ENCODE data around the gene INPP5K. TPM values are rescaled to one million over a fixed set of nuclear protein-coding genes. Genes with fewer than 3 reads are reported as not detected.
"Not testable (repeated sequence)": the region's sequence is repeated elsewhere in the genome, so short reads cannot be mapped to it uniquely, and the experiment has no call there.

The INPP5K gene
- 100 to 1,000 TPM in 1 of 7 donors, 10 to 100 TPM in 6; 43.1 to 107 (median 55.2) TPM for total RNA-seq
- 10 to 100 TPM; 22.3 to 35.8 (median 23.4) TPM for polyA plus RNA-seq
- long read RNA-seq, donor 1, transcript INPP5K-204 (12 exons, 2,988 nt): major isoform, 7 of 7 reads
- long read RNA-seq, donor 1, partial matches to known transcripts: 0 of 7 reads
- long read RNA-seq, donor 1, other reads (novel, unspliced or antisense): 0 of 7 reads
- long read RNA-seq, donor 2, partial matches to known transcripts: 0 of 3 reads
- long read RNA-seq, donor 2, other reads (novel, unspliced or antisense): 0 of 3 reads

DNA sequence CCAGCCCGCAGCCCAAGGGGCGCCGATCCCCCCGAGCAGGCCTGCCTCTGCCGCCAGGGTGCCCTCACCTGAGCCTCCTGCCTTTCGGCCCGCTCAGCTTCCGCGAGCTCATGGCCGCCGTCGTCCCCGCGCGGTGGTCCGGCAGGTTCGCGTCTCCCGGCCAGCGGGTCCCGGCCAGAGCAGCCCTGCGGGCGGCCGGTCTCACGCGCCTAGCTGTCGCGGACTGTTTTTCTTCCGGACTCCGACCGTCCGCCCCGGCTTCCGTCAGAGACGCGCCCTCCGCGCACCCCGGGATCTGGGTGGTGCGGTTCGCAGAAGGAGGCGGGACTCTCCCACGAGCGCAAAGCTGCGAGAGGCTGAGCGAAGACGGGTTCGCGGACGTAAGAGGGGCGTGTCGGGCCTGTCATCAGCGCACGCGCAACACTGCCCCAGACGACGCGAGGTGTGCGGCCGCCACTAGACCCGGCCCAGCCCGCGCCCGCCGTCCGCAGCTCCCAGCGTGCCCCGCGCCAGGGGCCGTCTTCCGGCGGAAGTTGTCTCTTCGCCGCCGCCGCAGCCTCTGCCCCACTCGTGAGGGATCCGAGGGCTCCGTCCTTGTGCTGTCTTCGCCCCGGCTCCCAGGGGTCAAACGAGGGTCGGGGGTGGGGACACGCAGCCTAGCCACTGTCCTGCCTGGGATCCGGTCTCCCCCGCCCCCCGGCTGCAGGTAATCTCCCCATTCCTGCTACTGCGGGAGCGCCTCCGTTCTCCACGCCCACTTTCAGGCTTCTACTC lies at the start of gene INPP5K:
INPP5K (minus strand) TSS at position 225 of the 774 bp plus-strand sequence; CDS start at position 112, 113 bp downstream.
- Histone ChIP-seq H3K9me3 (no peaks in the 10 kb centered on the region), H3K27me3 (replicated peaks in 1 of 7) (no peaks in the 10 kb centered on the region), H3K27ac (peak within 1 kb of the TSS; percentile 84 to 98 (median 96)), H3K4me3 (peak within 1 kb of the TSS; percentile 92 to 99 (median 96)), H3K36me3 (peaks cover 0 to 68% (median 19%) of the 10 kb centered on the region in 6 donors), H3K4me1 (peaks cover 16 to 64% (median 38%) of the 10 kb centered on the region in 6 donors)
- 0% methylated on average over 14 to 91 of the region's 91 CpGs for WGBS, 5 donors
- peak; percentile 90 to 97 (median 94) for TF ChIP-seq POLR2AphosphoS5 (IDR thresholded peaks at IDR 0.05)
- TF ChIP-seq POLR2A (IDR thresholded peaks at IDR 0.05): peak in 2 of 3 donors; percentile 16 to 27
- TF ChIP-seq, protein P1, sequence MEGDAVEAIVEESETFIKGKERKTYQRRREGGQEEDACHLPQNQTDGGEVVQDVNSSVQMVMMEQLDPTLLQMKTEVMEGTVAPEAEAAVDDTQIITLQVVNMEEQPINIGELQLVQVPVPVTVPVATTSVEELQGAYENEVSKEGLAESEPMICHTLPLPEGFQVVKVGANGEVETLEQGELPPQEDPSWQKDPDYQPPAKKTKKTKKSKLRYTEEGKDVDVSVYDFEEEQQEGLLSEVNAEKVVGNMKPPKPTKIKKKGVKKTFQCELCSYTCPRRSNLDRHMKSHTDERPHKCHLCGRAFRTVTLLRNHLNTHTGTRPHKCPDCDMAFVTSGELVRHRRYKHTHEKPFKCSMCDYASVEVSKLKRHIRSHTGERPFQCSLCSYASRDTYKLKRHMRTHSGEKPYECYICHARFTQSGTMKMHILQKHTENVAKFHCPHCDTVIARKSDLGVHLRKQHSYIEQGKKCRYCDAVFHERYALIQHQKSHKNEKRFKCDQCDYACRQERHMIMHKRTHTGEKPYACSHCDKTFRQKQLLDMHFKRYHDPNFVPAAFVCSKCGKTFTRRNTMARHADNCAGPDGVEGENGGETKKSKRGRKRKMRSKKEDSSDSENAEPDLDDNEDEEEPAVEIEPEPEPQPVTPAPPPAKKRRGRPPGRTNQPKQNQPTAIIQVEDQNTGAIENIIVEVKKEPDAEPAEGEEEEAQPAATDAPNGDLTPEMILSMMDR (IDR thresholded peaks at IDR 0.05 in 8 of 11, conservative IDR thresholded peaks at IDR 0.05 in 3 of 11): peak in 5 of 11 experiments; percentile 3 to 44 (median 24)
- intact Hi-C loops (cut with DNase I; ENCODE audit: low total_unique reads): loop anchor here (5.0 to 10.0 kb wide), 2 partner anchors 52 to 154 kb away; no protein-coding TSS in a partner anchor
- peak; percentile 100 for DNase-seq

DNA sequence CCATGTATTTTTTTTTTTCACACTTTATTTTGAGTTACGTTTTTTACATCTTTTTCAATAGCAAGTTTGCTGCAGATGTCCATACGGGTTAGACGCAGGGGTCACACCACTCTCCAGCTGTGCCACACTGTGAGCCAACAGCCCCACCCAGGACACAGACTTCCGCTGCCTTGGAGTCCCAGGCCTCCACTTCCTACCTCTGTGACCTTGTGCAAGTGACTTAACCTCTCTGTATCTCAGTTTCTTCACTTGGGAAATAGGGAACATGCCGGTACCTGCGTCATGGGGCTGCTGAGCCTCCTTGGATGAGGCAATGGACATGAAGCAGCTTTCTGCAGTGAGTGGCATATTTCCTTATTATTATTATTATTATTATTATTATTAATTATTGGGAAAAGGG lies 49.5 kb upstream of the INPP5K start:
- peaks cover 13 to 47% (median 39%) of the 10 kb centered on the region in 6 donors for H3K4me1 ChIP-seq
- H3K9me3 ChIP-seq: no peaks in the 10 kb centered on the region
- H3K4me3 ChIP-seq: no peak overlapping the region
- 42 to 58% (median 49%) methylated on average over 6 of the region's 6 CpGs for WGBS, 5 donors
- no peaks in the 10 kb centered on the region for H3K36me3 ChIP-seq
- TF ChIP-seq POLR2A (IDR thresholded peaks at IDR 0.05): no peak
- TF ChIP-seq POLR2AphosphoS5 (IDR thresholded peaks at IDR 0.05): no peak
- TF ChIP-seq, protein P1 (IDR thresholded peaks at IDR 0.05 in 8 of 11, conservative IDR thresholded peaks at IDR 0.05 in 3 of 11): no peak
- peak overlapping the region in 4 of 8 donors; percentile 57 to 77 (median 59) for H3K27ac ChIP-seq
- intact Hi-C loops (cut with DNase I; ENCODE audit: low total_unique reads): no loop called here
- H3K27me3 ChIP-seq (replicated peaks in 1 of 7): no peaks in the 10 kb centered on the region
- no peak for DNase-seq

DNA sequence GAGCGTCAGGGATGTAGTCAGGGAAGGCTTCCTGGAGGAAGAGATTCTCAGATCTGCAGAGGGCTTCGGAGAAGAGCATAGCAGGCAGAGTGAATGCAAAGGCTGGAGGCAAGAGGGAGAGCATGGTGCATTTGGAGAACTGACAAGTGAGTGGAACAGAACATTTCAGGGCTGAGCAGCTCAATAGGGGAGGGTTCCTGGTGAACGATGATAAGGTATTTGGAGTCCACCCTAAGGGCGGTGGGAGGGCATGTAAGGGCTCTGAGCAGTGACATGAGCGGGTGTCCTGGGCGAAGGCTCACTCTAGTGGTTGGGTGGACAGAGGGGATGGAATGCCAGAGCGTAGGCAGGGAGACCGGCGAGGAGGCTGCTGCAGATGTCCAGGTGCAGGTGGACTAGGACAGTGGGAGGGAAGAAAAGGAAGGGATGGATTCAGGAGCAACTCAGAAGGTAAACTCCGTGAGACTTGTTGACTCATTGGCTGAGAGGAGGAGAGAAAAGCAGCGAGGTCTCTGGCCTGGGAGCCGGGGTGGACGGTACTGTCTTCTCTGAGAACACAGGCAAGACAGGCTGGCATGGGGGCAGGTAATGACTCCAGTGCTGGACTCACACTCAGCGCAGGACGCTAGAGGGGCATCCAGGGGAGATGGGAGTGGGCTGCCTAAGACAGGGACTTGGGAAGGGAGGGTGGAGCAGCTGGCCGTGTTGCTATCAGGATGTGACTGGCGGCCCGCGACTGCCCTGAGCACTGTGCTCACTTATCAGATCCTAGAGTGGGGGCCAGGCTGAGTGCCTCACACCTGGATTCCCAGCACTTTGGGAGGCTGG lies 47.6 kb upstream of the INPP5K start:
- Histone ChIP-seq H3K27me3 (replicated peaks in 1 of 7) (no peaks in the 10 kb centered on the region), H3K27ac (no peak overlapping the region), H3K9me3 (no peaks in the 10 kb centered on the region), H3K4me3 (no peak overlapping the region), H3K4me1 (peaks cover 17 to 66% (median 57%) of the 10 kb centered on the region in 6 donors), H3K36me3 (peaks cover 0 to 5% (median 0%) of the 10 kb centered on the region in 6 donors)
- peak; percentile 77 for DNase-seq
- TF ChIP-seq, protein P1 (IDR thresholded peaks at IDR 0.05 in 8 of 11, conservative IDR thresholded peaks at IDR 0.05 in 3 of 11): no peak
- TF ChIP-seq POLR2A (IDR thresholded peaks at IDR 0.05) (no peak), POLR2AphosphoS5 (IDR thresholded peaks at IDR 0.05) (no peak)
- WGBS, 5 donors: 76 to 85% (median 81%) methylated on average over 19 of the region's 19 CpGs
- intact Hi-C loops (cut with DNase I; ENCODE audit: low total_unique reads): loop anchor here (5.0 kb wide), 1 partner anchor 63 kb away; the partner anchor contains the start of gene SLC43A2

DNA sequence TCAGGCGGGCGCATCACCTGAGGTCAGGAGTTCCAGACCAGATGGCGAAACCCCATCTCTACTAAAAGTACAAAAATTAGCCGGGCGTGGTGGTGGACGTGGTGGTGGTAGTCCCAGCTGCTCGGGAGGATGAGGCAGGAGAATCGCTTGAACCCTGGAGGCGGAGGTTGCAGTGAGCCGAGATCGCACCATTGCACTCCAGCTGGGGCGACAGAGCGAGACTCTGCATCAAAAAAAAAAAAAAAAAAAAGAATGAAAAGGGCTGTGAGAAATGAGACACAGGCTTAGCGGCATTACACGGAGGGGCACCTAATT lies 47.0 kb upstream of the INPP5K start:
- not testable (repeated sequence) for DNase-seq; H3K9me3 ChIP-seq; H3K36me3 ChIP-seq; H3K27me3 ChIP-seq (replicated peaks in 1 of 7)
- intact Hi-C loops (cut with DNase I; ENCODE audit: low total_unique reads): loop anchor here (5.0 kb wide), 1 partner anchor 64 kb away; the partner anchor contains the start of gene SLC43A2
- WGBS, 5 donors: 79 to 91% (median 84%) methylated on average over 15 of the region's 15 CpGs
- H3K27ac ChIP-seq: peak overlapping the region in 1 of 8 donors; percentile 96
- peaks cover 17 to 72% (median 60%) of the 10 kb centered on the region in 6 donors for H3K4me1 ChIP-seq
- H3K4me3 ChIP-seq: peak overlapping the region in 5 of 8 donors; percentile 68 to 97 (median 89)
